ENCODE data around the gene TMEM167A. TPM values are rescaled to one million over a fixed set of nuclear protein-coding genes. Genes with fewer than 3 reads are reported as not detected.

The TMEM167A gene
- total RNA-seq, 4 donors from 2014 or later: 23.5 to 53.4 (median 39.5) TPM

DNA sequence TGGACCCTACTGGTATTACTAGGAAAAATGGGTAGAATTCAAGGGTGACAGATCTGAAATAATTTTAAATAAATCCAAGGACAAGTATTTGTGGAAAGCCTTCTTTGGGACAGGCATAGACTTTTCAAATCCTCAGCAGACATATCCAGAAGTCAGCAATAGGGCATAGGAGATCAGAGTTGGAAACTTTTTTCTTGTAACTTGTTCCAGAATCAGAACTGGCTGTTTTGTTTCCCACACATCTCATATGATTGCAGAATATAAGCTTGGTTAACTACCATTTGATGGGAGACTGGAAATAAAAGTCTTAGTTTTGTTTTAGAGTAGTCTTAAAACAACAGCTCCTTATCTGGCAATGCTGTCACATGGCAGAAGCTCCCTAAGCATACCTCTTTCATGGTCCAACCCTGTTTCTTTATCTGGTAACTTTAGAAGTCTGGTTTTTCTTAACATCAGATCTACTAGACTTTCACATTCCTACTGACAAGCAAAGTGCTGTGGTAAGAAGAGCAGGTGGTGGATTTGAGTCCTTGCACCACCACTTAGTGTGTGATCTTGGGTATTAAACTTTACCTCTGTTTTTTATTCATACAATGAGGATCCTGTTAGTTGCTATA, 25.3 kb upstream of the TMEM167A start:
- no peaks in the 10 kb centered on the region for H3K27me3 ChIP-seq
- H3K9me3 ChIP-seq: no peaks in the 10 kb centered on the region
- TF ChIP-seq, protein P1, sequence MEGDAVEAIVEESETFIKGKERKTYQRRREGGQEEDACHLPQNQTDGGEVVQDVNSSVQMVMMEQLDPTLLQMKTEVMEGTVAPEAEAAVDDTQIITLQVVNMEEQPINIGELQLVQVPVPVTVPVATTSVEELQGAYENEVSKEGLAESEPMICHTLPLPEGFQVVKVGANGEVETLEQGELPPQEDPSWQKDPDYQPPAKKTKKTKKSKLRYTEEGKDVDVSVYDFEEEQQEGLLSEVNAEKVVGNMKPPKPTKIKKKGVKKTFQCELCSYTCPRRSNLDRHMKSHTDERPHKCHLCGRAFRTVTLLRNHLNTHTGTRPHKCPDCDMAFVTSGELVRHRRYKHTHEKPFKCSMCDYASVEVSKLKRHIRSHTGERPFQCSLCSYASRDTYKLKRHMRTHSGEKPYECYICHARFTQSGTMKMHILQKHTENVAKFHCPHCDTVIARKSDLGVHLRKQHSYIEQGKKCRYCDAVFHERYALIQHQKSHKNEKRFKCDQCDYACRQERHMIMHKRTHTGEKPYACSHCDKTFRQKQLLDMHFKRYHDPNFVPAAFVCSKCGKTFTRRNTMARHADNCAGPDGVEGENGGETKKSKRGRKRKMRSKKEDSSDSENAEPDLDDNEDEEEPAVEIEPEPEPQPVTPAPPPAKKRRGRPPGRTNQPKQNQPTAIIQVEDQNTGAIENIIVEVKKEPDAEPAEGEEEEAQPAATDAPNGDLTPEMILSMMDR (IDR thresholded peaks at IDR 0.05): no peak
- no peak for TF ChIP-seq POLR2A (IDR thresholded peaks at IDR 0.05)
- TF ChIP-seq EP300 (IDR thresholded peaks at IDR 0.05): no peak
- H3K27ac ChIP-seq: no peak overlapping the region
- H3K4me1 ChIP-seq: no peaks in the 10 kb centered on the region
- no peak for ATAC-seq
- H3K36me3 ChIP-seq: no peaks in the 10 kb centered on the region
- H3K4me3 ChIP-seq: no peak overlapping the region

DNA sequence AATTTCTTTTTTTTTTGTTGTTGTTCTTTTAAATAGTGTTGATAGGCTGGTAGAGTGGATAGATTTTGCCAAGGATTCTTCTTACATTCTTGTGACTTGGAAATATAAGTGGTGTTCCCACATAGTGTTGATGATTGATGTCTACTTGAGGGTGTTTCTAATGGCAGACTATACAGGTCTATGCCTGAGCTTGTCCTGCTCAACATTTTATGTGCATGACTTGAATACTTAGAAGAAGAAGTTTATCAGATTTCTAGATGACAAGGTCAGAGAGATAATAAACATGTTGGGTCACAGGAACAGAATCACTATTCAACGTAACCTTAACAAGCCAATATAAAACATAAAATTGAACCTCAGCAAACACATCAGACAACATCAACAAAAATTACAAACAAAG, 24.3 kb upstream of the TMEM167A start:
- H3K9me3 ChIP-seq: no peaks in the 10 kb centered on the region
- H3K27ac ChIP-seq: no peak overlapping the region
- no peak overlapping the region for H3K4me3 ChIP-seq
- 88% methylated on average over 1 of the region's 1 CpG; no CpG with 5 or more reads in 1 of the 2 donors for WGBS, 2 donors (ENCODE audit: low coverage in 1 of 2)
- TF ChIP-seq EP300 (IDR thresholded peaks at IDR 0.05) (no peak), POLR2A (IDR thresholded peaks at IDR 0.05) (no peak), POLR2AphosphoS5 (IDR thresholded peaks at IDR 0.05) (no peak)
- TF ChIP-seq, protein P1 (IDR thresholded peaks at IDR 0.05): no peak
- H3K4me1 ChIP-seq: no peaks in the 10 kb centered on the region
- no peaks in the 10 kb centered on the region for H3K27me3 ChIP-seq
- no peaks in the 10 kb centered on the region for H3K36me3 ChIP-seq
- ATAC-seq: no peak

DNA sequence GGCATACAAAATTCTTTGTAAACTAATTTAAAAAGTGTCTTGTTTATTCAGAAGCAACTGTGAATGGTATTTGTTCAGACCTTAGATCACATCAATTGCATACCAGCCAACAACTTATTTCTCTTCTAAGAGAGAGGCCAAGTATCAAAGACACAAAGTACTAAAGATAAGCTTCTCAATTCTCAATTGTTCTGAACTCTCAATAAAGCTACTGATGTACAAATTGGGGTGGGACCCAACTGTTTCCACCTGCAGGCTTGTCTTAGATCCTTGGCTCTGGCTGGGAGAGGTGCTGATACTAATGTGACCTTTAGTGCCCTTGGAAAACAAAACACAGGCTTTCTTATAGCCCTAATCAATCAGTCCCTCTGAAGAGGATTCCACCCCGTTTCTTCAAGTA, 22.3 kb upstream of the TMEM167A start:
- H3K4me1 ChIP-seq: no peaks in the 10 kb centered on the region
- H3K36me3 ChIP-seq: no peaks in the 10 kb centered on the region
- peaks cover 0 to 3% (median 0%) of the 10 kb centered on the region in 3 donors for H3K9me3 ChIP-seq
- no peaks in the 10 kb centered on the region for H3K27me3 ChIP-seq
- ATAC-seq: no peak
- TF ChIP-seq, protein P1 (IDR thresholded peaks at IDR 0.05): no peak
- TF ChIP-seq POLR2A (IDR thresholded peaks at IDR 0.05): no peak
- H3K27ac ChIP-seq: no peak overlapping the region
- no peak overlapping the region for H3K4me3 ChIP-seq
- WGBS, 2 donors (ENCODE audit: low coverage in 1 of 2): 80 to 86% methylated on average over 1 of the region's 1 CpG

DNA sequence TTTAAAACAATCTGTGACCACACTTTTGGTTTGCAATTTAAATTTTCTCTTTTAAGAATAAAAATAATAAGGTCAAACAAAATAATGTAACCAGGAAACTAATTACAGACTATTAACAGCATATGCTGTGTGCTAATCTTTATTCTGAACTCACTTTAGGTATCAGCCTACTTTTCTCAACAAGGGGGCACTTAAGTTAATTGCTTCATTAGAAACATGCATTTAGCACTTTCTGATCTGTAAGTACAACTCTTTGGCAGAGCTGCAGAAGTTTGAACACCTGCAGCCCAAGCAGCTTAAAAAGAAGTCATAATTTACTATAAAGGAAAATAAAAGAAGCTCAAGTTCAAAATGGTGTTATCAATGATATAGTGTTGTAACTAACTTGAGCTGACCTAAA, 21.8 kb upstream of the TMEM167A start:
- ATAC-seq: no peak
- no peaks in the 10 kb centered on the region for H3K36me3 ChIP-seq
- H3K4me3 ChIP-seq: no peak overlapping the region
- H3K27ac ChIP-seq: no peak overlapping the region
- TF ChIP-seq POLR2A (IDR thresholded peaks at IDR 0.05): no peak
- no peak for TF ChIP-seq POLR2AphosphoS5 (IDR thresholded peaks at IDR 0.05)
- TF ChIP-seq EP300 (IDR thresholded peaks at IDR 0.05): no peak
- TF ChIP-seq, protein P1 (IDR thresholded peaks at IDR 0.05): no peak
- no peaks in the 10 kb centered on the region for H3K27me3 ChIP-seq
- no peaks in the 10 kb centered on the region for H3K4me1 ChIP-seq
- H3K9me3 ChIP-seq: peaks cover 0 to 8% (median 0%) of the 10 kb centered on the region in 3 donors

DNA sequence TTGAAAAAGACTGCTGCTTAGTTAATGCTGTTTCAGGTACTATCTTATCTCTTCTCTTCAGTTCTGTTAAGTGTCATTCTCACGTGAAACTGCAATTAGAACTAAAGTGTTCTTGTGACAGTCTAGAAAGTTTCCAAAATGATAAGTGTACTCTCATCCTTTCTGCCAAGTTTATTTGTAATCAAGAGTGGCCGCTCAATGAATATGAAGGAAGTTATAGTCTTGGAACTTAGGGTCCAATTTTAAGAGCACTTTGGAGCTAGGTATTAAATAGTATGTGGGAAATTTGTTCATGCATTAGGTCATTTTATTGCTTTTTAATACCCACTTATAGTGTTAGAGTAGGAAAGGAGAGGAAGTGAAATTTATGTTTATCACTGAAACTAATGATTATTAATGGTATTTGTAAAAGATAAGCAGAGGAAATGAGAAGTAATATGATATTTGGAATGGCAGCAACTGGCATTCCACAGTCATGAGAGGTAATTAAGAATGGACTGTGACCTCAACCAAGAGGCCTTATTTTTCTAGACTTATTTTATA, 20.6 kb upstream of the TMEM167A start:
- no peaks in the 10 kb centered on the region for H3K27me3 ChIP-seq
- H3K9me3 ChIP-seq: peaks cover 0 to 19% (median 0%) of the 10 kb centered on the region in 3 donors
- no peak overlapping the region for H3K4me3 ChIP-seq
- no peak overlapping the region for H3K27ac ChIP-seq
- H3K36me3 ChIP-seq: no peaks in the 10 kb centered on the region
- TF ChIP-seq POLR2AphosphoS5 (IDR thresholded peaks at IDR 0.05) (no peak), POLR2A (IDR thresholded peaks at IDR 0.05) (no peak), EP300 (IDR thresholded peaks at IDR 0.05) (no peak)
- TF ChIP-seq, protein P1 (IDR thresholded peaks at IDR 0.05): no peak
- no peak for ATAC-seq
- WGBS, 2 donors (ENCODE audit: low coverage in 1 of 2): 67 to 100% methylated on average over 2 of the region's 2 CpGs
- no peaks in the 10 kb centered on the region for H3K4me1 ChIP-seq

Data from gastroesophageal sphincter (tissue), 4 donors.